Mucosa of rectum (tissue), 2 donors: ENCODE data around the gene MYL9.

ENCODE experiments used
- H3K27ac ChIP-seq, 2 donors: one replicate each; pipeline ENCODE4 v1.7.0; 2013; ENCODE audit warnings: inconsistent platforms in 2 of 2, low read depth in 2 of 2, low read length in 2 of 2
- H3K27me3 ChIP-seq, 2 donors: one replicate each; pipeline ENCODE4 v1.7.0; 2013; ENCODE audit warnings: low read length in 2 of 2; ENCODE audit not compliant: control insufficient read depth in 2 of 2, insufficient read depth in 2 of 2
- H3K36me3 ChIP-seq, 2 donors: one replicate each; pipeline ENCODE4 v1.7.0; 2013; ENCODE audit warnings: low read length in 2 of 2; ENCODE audit not compliant: control insufficient read depth in 2 of 2, insufficient read depth in 2 of 2
- H3K4me1 ChIP-seq, 2 donors: one replicate each; pipeline ENCODE4 v1.7.0; 2013; ENCODE audit warnings: low read length in 2 of 2, mild to moderate bottlenecking in 1 of 2; ENCODE audit not compliant: control insufficient read depth in 2 of 2, insufficient read depth in 2 of 2
- H3K4me3 ChIP-seq, 2 donors: one replicate each; pipeline ENCODE4 v1.7.0; 2013; ENCODE audit warnings: low read length in 2 of 2
- H3K9ac ChIP-seq, 2 donors: one replicate each; pipeline ENCODE4 v1.7.0; 2013; ENCODE audit warnings: low read length in 2 of 2, low read depth in 1 of 2, mild to moderate bottlenecking in 1 of 2
- H3K9me3 ChIP-seq, 2 donors: one replicate each; pipeline ENCODE4 v1.7.0; 2013; ENCODE audit warnings: low read length in 2 of 2; ENCODE audit not compliant: control insufficient read depth in 2 of 2
- donor health status: healthy.
- donor health status: Normal muscosa, but diverticular disease.

The MYL9 gene

GRCh38 chr20:36541227-36541767 lies at the start of gene MYL9:
Gene MYL9, plus strand, starts transcription at chr20:36541519. Its CDS starts 3,366 bp downstream, at chr20:36544885.
- peak within 1 kb of the TSS; percentile 65 to 69 for H3K4me3 ChIP-seq
- peaks cover 0 to 2% of the 10 kb centered on the region in 2 donors for H3K36me3 ChIP-seq
- H3K27me3 ChIP-seq, result no peaks in the 10 kb centered on the region
- H3K4me1 ChIP-seq, result peaks cover 3 to 7% of the 10 kb centered on the region in 2 donors
- H3K27ac ChIP-seq, result peak within 1 kb of the TSS; percentile 82 to 87
- H3K9me3 ChIP-seq, result no peaks in the 10 kb centered on the region
- peak within 1 kb of the TSS; percentile 60 to 74 for H3K9ac ChIP-seq

- Histone ChIP-seq H3K9ac (no peak overlapping the region), H3K27ac (peak overlapping the region in 1 of 2 donors; percentile 65), H3K36me3 (peaks cover 7 to 10% of the 10 kb centered on the region in 2 donors), H3K27me3 (no peaks in the 10 kb centered on the region), H3K4me3 (no peak overlapping the region), H3K9me3 (no peaks in the 10 kb centered on the region), H3K4me1 (peaks cover 7 to 15% of the 10 kb centered on the region in 2 donors)
These were observed 49.3 kb upstream of the MYL9 start for GRCh38 chr20:36491901-36492617.

GRCh38 chr20:36493051-36493800 lies 48.1 kb upstream of the MYL9 start:
- H3K4me1 ChIP-seq, result peaks cover 7 to 15% of the 10 kb centered on the region in 2 donors
- no peak overlapping the region for H3K9ac ChIP-seq
- no peaks in the 10 kb centered on the region for H3K27me3 ChIP-seq
- peak overlapping the region in 1 of 2 donors; percentile 12 for H3K27ac ChIP-seq
- H3K9me3 ChIP-seq, result no peaks in the 10 kb centered on the region
- peaks cover 19 to 20% of the 10 kb centered on the region in 2 donors for H3K36me3 ChIP-seq
- no peak overlapping the region for H3K4me3 ChIP-seq

GRCh38 chr20:36493801-36494114 lies 47.6 kb upstream of the MYL9 start:
- no peaks in the 10 kb centered on the region for H3K9me3 ChIP-seq
- H3K27ac ChIP-seq, result no peak overlapping the region
- peaks cover 7 to 15% of the 10 kb centered on the region in 2 donors for H3K4me1 ChIP-seq
- H3K9ac ChIP-seq, result no peak overlapping the region
- peaks cover 22 to 24% of the 10 kb centered on the region in 2 donors for H3K36me3 ChIP-seq
- H3K27me3 ChIP-seq, result no peaks in the 10 kb centered on the region
- H3K4me3 ChIP-seq, result no peak overlapping the region

- Histone ChIP-seq H3K36me3 (peaks cover 43 to 49% of the 10 kb centered on the region in 2 donors), H3K27ac (no peak overlapping the region), H3K4me1 (peaks cover 7 to 11% of the 10 kb centered on the region in 2 donors), H3K9ac (no peak overlapping the region), H3K9me3 (no peaks in the 10 kb centered on the region), H3K4me3 (no peak overlapping the region), H3K27me3 (no peaks in the 10 kb centered on the region)
These were observed 44.3 kb upstream of the MYL9 start for GRCh38 chr20:36496707-36497669.

GRCh38 chr20:36497856-36498255 lies 43.5 kb upstream of the MYL9 start:
- Histone ChIP-seq H3K4me3 (no peak overlapping the region), H3K36me3 (peaks cover 43 to 53% of the 10 kb centered on the region in 2 donors), H3K27me3 (no peaks in the 10 kb centered on the region), H3K27ac (no peak overlapping the region), H3K4me1 (peaks cover 0 to 6% of the 10 kb centered on the region in 2 donors), H3K9me3 (no peaks in the 10 kb centered on the region), H3K9ac (no peak overlapping the region)

- Histone ChIP-seq H3K9me3 (no peaks in the 10 kb centered on the region), H3K27ac (no peak overlapping the region), H3K36me3 (peaks cover 43 to 54% of the 10 kb centered on the region in 2 donors), H3K9ac (no peak overlapping the region), H3K4me1 (peaks cover 0 to under 1% of the 10 kb centered on the region in 2 donors), H3K27me3 (no peaks in the 10 kb centered on the region), H3K4me3 (no peak overlapping the region)
These were observed 42.7 kb upstream of the MYL9 start for GRCh38 chr20:36498386-36499179.

- Histone ChIP-seq H3K27ac (no peak overlapping the region), H3K27me3 (no peaks in the 10 kb centered on the region), H3K36me3 (peaks cover 43 to 58% of the 10 kb centered on the region in 2 donors), H3K9me3 (no peaks in the 10 kb centered on the region), H3K9ac (no peak overlapping the region), H3K4me3 (no peak overlapping the region), H3K4me1 (no peaks in the 10 kb centered on the region)
These were observed 42.1 kb upstream of the MYL9 start for GRCh38 chr20:36499211-36499610.
